ENCODE data around the gene GOLGA6A.
"Not testable (repeated sequence)": the region's sequence is repeated elsewhere in the genome, so short reads cannot be mapped to it uniquely, and the experiment has no call there.

GOLGA6A gene

DNA sequence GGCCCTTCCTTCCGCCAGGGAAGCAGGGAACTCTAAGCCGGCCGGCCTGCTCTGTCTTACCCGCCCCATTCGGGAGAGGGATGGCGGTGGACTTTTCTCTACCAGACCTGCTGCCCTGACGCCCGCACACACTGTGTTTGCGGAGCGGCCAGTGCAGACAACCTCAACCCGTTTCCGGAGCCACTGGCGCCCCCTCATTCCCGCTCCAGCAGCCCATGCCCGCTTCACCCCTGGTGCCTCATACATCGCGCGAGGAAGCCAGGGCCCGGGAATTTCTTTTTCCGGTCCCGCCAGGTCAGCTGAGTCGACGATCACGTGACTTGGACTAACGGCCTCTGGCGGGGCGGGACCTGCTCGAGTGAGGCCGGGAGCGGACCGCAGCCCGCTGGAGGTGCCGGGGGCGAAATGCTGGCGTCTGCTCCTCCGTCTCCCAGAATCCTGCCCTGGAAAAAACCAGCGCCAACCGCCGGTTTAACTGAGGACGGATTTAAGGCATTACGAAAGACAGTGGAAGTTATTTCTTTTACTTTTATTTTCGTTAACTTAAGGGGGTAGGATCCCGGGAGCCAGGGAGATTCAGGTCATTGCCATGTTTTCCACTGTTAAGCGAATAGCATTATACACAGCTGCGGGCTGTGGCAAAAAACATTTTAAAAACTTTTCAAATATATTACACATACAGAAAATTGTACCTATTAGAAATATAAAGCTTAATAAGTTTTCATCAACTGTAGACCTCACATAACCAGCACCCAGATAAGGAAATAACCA lies 17.8 kb upstream of the GOLGA6A start:
- peak; percentile 89 for DNase-seq

DNA sequence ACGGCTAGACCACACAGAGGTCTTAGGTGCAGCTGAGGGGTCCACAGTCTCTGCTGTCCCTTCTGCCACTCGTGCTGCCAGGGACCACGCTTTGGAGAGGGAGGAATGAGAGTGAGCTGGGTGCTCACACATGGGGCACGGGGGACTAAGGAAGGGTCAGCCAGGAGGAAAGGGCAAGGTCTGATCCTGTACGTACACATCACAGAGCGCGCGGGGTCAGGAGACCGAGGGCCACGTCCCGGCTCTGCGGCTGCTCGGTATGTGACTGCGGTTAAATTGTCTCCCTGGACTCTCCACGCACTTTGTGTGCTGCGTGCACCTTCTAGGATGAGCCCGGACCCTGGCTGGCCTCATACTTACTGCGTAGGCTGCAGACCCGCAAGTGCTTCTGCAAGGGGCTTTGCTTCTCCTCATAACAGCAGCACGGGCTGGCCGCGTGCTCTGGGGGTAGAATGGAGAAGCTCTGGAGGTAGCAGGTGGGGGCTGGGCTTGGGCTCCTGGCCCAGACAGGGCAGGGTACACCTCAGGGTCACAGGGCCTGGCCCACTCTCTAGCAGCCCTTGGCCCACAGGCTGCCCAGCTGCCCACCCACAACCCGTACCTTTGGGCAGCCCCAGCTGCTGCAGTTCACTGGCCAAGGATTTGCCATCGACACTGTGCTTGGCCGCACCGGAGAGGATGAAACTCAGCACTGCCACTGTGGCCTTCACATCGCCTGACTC lies 14.6 kb upstream of the GOLGA6A start:
- not testable (repeated sequence) for DNase-seq

DNA sequence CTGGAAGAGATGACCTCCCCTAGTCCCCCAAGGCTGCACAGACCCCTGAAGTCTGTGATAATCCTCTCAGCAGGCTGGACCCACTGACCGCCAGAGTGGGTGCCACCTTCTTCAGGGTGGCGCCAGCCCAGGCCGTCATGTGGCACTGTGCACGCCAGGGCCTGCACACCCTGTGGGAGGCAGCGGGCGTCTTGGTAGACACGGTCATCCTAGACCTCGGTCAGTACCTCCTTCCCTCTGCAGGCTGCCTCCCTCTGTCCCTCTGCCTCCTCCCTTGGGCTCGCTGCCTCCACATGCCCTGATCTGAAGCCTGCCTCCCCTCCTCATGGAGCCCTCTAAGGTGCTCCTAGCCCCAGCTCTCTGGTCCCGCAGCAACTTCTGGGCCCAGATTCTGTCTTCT lies 13.3 kb upstream of the GOLGA6A start:
- DNase-seq, result not testable (repeated sequence)

DNA sequence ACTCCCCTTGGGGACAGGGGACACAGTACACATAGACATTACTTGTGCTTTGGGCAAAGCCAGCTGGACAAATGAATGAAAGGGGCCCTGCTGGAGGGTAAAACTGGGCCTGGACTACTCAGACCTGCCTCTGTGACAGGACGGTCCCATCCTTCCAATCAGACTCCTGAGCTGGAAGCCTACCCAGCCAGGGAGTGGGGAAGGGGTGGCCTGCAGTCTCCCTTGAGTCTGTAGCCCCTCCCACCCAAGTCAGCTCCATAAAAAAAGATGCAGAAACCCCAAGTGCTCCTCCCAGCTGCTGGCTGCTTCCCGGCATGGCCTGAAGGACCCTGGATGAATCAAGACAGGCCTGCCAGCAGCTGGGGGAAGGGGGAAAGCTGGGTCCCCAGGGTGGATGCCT lies 12.2 kb upstream of the GOLGA6A start:
- not testable (repeated sequence) for DNase-seq

DNA sequence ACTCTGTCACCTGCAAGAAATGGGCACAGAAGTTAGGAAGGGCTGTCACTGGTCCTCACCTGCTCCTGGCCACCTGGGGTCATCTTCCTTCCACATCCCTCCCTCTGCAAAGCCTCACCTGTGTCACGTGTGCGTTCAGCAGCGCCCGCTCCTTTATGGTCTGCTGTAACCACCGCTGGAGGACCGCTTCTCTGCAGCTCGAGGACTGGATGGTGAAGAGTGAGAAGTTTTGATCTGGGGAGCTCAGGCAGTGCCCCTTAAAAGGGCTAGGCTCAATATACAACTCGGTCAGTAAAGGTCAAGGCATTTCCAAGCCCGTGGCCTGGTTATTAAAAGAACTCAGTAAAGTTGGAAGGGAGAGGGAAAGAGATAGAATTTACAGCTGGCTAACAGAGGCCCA lies 6.6 kb downstream of the GOLGA6A start:
- DNase-seq, result not testable (repeated sequence)

DNA sequence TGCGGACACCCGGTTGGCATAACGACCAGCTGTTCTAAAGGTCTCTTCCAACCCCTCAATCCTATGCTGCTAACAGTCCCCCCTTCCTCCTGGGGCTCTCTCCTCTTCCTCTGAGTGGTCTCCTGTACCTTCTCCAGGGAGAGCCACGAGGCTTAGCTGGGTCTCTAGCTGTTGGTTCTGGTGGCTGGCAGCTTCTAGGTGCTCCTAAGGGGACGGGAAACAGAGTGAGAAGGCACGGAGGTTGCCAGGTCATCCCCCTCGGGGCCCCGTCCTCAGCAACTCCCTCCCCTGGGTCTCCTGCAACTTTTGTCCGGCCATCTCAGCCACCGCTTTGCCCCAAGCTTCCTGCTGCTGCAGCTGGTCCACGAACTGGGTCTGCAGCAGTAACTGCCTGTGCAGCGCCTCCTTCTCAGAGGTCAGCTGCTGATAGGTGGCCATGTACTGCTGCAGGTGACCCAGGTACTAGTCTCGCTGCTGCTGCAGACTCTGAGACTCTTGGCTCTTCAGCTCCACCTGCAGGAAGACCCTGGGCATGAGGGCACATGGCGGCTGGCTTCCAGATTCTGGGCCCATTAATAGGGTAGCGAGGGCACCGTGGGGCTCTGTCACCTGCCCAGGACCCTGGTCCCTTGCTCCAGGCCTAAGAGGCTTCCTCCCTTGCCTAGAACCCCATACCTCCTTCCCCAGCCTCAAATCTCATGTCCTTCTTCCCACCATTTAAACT lies 9.6 kb downstream of the GOLGA6A start:
- DNase-seq, result peak; percentile 54

DNA sequence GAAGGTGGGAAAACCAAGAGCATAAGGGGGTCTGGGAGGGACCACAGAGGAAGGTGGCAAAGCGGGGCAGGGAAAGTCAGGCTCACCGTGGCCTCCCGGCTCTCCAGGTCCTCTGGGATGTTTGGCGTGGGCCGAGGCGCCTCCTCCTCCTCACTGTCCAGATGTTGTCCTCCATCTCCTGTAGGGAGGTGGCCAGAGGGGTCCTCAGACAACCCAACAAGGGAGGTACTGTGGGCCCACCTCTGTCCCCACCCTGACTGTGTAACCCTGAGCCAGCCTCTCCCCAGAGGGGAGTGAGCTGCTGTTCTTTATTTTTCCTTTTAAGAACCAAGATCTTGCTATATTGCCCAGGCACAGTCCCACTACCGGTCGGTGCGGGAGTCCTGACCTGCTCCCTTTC lies 10.2 kb downstream of the GOLGA6A start:
- DNase-seq, result not testable (repeated sequence)

DNA sequence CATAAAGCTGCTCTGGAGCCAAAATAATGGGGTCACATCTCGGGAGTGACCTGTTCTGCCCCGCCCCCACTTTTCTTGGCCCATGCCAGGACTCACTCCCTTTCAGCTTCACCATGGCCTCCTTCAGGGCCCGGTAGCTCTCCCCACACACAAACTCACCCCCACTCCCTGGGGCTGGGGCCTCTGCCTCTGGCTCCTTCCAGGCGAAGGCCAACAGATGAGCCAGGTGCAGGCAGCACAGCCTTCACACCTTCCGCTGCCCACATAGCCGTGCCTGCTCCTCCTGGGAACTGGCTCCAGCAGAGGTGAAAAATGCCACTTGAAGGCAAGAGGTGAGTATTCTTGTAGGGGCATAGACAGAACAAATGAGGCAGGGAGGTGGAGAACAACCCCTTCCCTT lies 10.7 kb downstream of the GOLGA6A start:
- not testable (repeated sequence) for DNase-seq

DNA sequence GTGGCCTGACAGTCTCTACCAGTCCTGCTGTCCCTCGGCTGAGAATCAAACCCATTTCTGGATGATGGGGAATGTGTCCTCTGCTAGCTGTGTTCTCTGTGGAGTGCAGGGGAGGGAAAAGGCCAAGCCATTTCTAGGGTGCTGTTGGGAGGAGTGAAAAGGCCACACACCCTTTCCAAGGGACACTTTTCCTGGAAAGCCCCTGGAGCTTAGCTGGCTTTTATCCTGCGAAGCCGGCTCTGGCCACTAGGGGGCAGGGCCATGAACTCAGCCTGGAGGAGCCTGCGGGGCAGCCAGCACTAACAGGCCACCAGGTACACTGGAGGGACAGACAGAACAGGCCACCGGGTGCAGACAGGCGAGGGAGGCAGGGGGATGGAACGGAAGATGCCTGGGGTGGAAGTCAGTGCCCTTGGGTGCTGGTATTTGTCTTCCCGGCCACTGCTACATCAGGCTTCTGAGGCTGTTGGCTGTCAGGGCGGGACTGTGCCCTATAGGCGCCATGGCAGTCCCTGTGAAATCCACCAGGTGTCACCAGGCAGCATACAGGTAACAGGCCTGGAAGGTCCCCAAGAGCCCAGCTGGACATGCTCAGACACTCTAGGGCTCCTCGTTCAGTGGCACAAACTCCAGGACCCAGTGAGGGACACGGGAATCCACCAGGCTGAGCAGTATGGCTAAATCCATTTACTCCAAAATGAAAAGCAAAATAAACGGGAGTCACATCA lies 16.5 kb downstream of the GOLGA6A start:
- DNase-seq, result peak; percentile 63

DNA sequence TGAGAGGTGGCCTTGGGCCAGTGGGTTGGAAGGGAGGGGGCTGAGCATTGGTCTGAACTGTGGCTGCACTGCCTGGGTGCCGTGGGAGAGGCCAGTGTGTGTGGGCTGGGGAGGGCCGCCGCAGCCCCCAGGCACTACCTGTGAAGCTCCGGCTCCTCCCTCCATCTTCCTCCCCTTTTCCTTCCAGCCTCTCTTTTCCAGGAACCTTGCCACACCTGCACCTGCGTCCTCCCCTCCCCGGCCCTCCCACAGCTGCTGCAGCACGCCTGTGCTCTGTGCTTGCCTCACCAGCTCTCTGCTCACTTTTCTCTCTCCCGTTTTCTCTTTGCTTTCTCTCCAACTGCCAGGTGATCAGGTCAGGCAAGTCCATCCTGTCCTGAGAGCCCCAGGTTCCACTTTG lies 17.5 kb downstream of the GOLGA6A start:
- not testable (repeated sequence) for DNase-seq

DNA sequence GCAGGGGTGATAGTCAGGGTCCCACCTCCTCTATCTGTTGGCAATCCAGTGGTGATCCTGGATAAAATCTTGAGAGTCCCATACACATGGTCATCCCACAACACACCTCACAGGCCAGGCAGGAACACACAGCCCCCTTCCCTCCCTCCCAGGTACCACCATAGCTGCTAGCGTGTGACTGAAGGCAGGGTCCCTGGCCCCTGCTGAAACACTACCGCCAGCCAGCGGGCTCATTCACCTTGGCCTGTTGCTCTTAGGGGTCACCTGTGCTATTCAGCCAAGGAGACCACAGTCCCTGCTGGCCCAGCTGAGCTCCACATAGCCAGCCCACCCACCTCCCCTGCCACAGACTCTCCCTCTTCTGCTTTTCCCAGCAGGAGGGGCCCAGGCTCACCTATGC lies 18.2 kb downstream of the GOLGA6A start:
- DNase-seq, result not testable (repeated sequence)

DNA sequence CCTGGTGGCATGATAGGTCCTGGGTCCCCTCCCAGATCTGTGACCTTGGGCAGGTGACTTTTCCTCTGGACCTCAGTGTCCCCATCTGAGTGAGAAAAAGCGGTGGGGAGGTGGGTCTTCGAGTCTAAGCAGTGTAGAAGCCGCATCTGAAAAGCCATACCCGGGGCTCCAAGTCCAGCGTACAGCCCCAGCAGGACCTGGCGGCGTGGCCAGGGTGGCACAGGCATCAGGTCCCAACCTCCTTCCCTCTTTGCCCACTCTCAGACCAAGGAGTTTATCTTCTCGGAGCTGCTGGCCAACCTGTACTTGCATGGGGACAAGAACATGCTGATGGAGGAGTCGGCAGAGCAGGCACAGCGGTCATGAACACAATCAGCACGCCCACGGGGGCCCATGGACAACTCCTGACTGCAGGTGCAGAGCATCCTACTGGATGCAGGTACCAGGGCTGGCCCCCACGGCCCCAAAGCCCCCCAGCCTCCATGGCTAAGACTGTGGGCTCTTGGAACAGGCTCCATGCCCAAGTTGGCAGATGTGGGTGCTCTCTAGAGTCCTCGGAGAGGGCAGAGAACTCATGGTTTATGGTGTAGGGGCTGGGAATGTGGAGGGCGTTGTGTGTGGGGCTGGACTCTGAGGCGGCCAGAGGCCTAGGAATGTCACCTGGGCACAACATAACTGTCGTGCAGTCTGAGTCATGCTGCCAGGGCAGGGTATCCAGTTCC lies 18.8 kb downstream of the GOLGA6A start:
- not testable (repeated sequence) for DNase-seq

DNA sequence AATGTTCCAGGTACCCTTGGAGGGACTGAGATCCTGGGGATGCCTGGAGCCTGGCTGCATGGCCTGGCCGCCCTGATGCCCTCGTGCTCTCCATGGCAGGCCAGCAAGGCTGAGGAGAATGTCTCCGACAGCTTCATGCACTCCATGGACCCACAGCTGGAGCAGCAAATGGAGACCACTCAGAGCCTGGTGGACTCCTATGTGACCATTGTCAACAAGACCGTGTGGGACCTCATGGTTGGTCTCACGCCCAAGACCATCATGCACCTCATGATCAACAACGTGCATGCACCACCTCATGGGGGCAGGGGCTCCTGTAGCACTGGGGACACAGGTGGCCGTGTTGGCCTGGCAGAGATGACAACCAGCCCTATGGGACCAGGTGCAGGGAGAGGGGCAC lies 19.7 kb downstream of the GOLGA6A start:
- DNase-seq, result no peak

DNA sequence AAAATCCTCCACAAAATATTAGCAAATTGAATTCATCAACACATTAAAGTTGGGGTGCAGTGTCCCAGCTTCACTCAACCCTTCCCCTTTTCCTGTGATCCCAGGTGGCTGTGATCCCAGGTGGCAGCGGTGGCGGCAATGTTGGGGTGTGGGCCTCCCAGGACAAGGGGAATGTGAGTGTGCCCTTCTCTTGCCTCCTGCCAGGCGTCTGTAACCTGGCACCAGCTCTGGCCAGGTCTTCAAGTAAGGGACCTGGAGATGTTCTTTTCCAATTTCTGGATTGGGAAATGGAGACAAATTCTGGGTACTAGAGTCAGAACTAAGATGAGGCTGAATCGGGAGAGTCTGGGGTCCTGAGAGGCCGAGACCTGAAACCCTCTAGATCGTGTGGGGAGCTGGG lies 20.1 kb downstream of the GOLGA6A start:
- no peak for DNase-seq

DNA sequence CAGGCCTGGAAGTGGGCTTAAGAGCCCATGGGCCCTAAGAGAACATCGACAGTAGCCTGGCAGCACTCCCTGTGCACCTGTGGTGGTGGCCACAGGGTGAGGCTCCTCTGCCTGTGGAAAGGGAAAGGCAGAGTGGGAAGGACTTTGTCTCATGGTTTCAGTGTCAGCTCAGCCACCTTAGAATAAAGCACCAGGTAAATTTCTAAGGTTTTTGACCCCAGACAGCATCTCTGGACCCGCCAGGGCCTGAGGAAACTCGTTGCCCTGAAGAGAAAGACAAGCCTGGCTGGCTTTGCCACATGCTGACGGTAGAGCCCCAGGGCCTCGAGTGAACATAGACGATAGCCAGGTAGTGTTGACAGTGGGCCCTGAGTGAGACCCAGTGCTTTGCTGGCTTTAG lies 22.1 kb downstream of the GOLGA6A start:
- no peak for DNase-seq

DNA sequence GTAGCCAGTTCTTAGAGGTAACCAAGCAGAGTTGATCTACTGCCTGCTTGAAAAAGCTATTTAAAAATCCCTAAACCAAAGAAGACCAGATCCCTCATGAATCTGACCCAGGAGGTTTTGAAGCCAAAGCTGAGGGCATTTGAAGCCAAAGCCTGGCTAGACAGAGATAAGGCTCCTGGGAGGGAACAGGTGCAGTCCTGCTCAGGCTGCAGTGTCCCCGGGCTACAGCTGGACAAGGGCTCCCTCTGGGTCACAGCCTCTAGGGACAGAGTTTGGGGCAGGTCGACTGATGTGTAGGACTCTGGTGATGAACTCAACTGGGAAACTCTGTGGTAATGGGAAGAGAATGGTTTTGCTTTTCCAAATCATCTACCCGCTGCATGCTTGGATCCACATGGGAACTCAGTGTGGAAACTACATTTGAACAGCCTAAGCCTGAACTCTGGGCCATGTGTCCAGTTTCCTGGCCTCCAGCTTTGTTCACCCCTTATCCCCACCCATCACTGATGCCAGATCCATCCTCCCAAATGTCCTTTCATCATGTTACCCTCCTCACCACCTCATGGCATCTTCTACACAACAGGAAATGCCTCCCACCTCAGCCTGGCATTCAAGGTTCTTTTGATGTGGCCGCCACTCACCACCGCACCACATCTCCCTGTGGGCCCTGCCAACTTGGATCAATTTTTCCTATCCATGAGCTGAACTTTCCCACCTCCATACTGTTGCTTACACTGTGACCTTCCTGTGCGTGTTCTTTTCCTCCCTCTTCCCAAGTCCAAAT lies 23.1 kb downstream of the GOLGA6A start:
- DNase-seq, result not testable (repeated sequence)

DNA sequence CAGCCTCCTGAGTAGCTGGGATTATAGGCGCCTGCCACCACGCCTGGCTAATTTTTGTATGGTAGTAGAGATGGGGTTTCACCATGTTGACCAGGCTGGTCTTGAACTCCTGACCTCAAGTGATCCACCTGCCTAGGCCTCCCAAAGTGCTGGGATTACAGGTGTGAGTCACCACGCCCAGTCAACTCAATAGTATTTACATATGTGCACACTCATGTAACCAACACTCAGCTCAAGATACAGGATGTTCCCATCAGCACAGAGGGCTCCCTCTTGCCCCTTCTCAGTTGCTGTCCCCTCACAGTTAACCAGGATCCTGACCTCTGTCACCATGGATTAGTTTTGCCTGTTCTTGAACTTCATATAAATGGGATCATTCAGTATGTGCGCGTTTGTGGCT lies 26.0 kb downstream of the GOLGA6A start:
- DNase-seq, result not testable (repeated sequence)

DNA sequence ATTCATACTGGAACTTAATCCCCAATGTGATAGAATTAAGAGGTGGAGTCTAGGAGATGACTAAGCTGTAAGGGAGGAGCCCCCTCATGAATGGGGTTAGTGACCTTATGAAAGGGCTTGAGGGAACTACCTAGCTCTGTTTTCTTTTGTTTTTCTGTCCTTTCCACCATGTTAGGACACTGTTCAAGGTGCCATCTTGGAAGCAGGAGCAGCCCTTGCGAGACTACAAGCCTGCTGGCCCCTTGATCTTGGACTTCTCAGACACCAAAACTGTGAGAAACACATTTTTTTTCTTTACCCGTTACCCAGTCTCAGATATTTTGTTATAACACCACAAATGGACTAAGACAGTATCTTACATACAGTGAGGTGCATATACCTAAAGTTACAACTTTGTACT lies 26.5 kb downstream of the GOLGA6A start:
- DNase-seq, result no peak

DNA sequence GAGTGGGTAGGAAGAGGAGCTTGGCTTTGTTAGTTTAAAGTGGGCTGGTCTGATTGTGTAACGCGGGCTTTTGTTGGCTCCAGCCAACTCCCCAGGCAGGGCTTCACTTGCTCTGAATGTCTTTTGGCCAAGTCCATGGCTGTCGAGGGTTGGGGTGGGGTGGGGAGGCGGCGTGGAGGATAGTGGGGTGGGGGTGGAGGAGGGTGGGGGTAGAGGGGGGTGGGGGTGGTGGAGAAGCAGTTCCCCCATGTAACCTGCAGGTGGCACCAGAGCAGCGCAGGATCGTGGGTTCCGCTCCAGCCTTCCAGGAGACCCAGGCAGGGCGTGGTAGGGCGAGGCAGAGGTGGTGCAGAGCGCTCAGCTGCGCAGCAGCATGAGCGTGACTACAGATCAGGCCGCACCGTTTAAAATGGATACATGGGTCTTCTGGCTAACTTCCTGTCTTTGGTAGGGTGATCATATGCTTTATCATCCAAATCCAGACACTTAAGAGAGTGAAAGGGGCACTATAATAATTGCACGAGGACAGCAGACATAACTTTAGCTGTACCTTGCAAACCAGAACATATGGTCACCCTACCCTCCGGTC lies 28.3 kb downstream of the GOLGA6A start:
- DNase-seq, result peak; percentile 80

DNA sequence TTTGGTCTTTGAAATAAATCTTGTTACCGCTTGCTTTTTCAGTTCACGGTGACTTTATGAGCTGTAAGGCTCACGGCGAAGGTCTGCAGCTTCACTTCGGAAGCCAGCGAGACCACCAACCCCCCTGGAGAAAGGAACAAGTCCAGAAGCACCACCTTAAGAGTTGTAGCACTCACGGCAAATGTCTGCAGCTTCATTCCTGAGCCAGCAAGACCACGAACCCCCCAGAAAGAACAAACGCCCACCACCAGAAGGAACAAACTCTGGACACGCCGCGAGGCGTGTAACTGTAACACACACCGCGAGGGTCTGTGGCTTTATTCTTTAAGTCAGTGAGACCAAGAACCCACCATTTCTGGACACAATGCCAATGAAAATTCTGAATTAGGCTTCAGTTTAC lies 28.8 kb downstream of the GOLGA6A start:
- no peak for DNase-seq

Measured in activated CD4-positive, alpha-beta T cell treated with anti-CD3 and anti-CD28 coated beads, Interleukin-2, Interleukin-6, amounts not matched to agents 100 ng/mL and 50 ng/mL, durations not matched to agents 16 hours and 8 hours (primary cell).